IPS-NIHi11 (cell line): ENCODE results near the gene LARGE1.

Source experiments
- DNase-seq: peaks from one replicate; pipeline ENCODE4 v3.0.0; 2012; ENCODE audit warnings: mixed read lengths, low spot score

Gene LARGE1

GRCh38 chr22:33772745-33773144 lies 147.5 kb downstream of the LARGE1 start:
- no peak for DNase-seq

GRCh38 chr22:33771136-33771535 lies 149.1 kb downstream of the LARGE1 start:
- DNase-seq: no peak

- no peak for DNase-seq
Observed at GRCh38 chr22:33770723-33771122, 149.6 kb downstream of the LARGE1 start.

GRCh38 chr22:33766091-33766490 lies 154.2 kb downstream of the LARGE1 start:
- DNase-seq: no peak

- DNase-seq: no peak
Observed at GRCh38 chr22:33758961-33759360, 161.3 kb downstream of the LARGE1 start.

GRCh38 chr22:33757802-33758483 lies 162.3 kb downstream of the LARGE1 start:
- DNase-seq: peak; percentile 24

- DNase-seq: no peak
Observed at GRCh38 chr22:33757041-33757801, 163.1 kb downstream of the LARGE1 start.

- peak; percentile 39 for DNase-seq
Observed at GRCh38 chr22:33756508-33756949, 163.7 kb downstream of the LARGE1 start.

GRCh38 chr22:33748714-33749113 lies 171.6 kb downstream of the LARGE1 start:
- no peak for DNase-seq

- no peak for DNase-seq
Observed at GRCh38 chr22:33747576-33748180, 172.6 kb downstream of the LARGE1 start.

- DNase-seq: no peak
Observed at GRCh38 chr22:33747029-33747428, 173.2 kb downstream of the LARGE1 start.

- no peak for DNase-seq
Observed at GRCh38 chr22:33746501-33746928, 173.8 kb downstream of the LARGE1 start.

GRCh38 chr22:33745501-33745900 lies 174.8 kb downstream of the LARGE1 start:
- no peak for DNase-seq

GRCh38 chr22:33743756-33744155 lies 176.5 kb downstream of the LARGE1 start:
- DNase-seq: no peak

GRCh38 chr22:33741025-33741424 lies 179.3 kb downstream of the LARGE1 start:
- DNase-seq: no peak

- no peak for DNase-seq
Observed at GRCh38 chr22:33739516-33739915, 180.8 kb downstream of the LARGE1 start.

- no peak for DNase-seq
Observed at GRCh38 chr22:33737662-33738061, 182.6 kb downstream of the LARGE1 start.

GRCh38 chr22:33735978-33736377 lies 184.3 kb downstream of the LARGE1 start:
- no peak for DNase-seq

- DNase-seq: no peak
Observed at GRCh38 chr22:33728847-33729246, 191.4 kb downstream of the LARGE1 start.

- no peak for DNase-seq
Observed at GRCh38 chr22:33726294-33726734, 194.0 kb downstream of the LARGE1 start.

- no peak for DNase-seq
Observed at GRCh38 chr22:33723915-33724314, 196.4 kb downstream of the LARGE1 start.

GRCh38 chr22:33722816-33723215 lies 197.5 kb downstream of the LARGE1 start:
- DNase-seq: no peak
